H1 (cell line): ENCODE results near the gene GRID1. TPM values are rescaled to one million over a fixed set of nuclear protein-coding genes. Genes with fewer than 3 reads are reported as not detected.

Experiments used
- CTCF ChIA-PET: fragments of 300-600 bp; sonication (Branson Sonifier 250); formaldehyde crosslinking; loops from one replicate; lab custom pipeline; 2021; ENCODE audit not compliant: partially characterized antibody; lab: Charles Lee
- POLR2A ChIA-PET: fragments of 300-600 bp; sonication (Branson Sonifier 250); formaldehyde crosslinking; loops from one replicate; lab custom pipeline; 2021; ENCODE audit warnings: inconsistent platforms; ENCODE audit not compliant: partially characterized antibody; lab: Charles Lee
- DNase-seq, 2 experiments: peaks; one replicate each; pipeline versions ENCODE4 v3.0.0 to v3.0.0-alpha.2; 2010 to 2022; ENCODE audit warnings: low spot score in 2 of 2, low read depth in 1 of 2, mixed read lengths in 1 of 2
- FAIRE-seq: peaks from 2 replicates; lab custom pipeline; 2011; peaks lifted over from hg19 to GRCh38; lab: Jason Lieb, UNC
- H2AFZ ChIP-seq: 2 replicates; pipeline ENCODE4 v1.8.1; 2012; ENCODE audit warnings: low read length, inconsistent platforms
- H2AK5ac ChIP-seq: 2 replicates; pipeline ENCODE4 v1.6.1; 2013; ENCODE audit warnings: low read depth, low read length
- H2BK120ac ChIP-seq: replicated peaks from 2 replicates; pipeline ENCODE3; 2013; ENCODE audit warnings: low read depth, low read length, inconsistent platforms
- H2BK12ac ChIP-seq: 2 replicates; pipeline ENCODE4 v1.6.1; 2013; ENCODE audit warnings: low read depth, low read length
- H2BK15ac ChIP-seq: 2 replicates; pipeline ENCODE4 v1.6.1; 2013; ENCODE audit warnings: low read length
- H2BK20ac ChIP-seq: 2 replicates; pipeline ENCODE4 v1.6.1; 2013; ENCODE audit warnings: low read length
- H2BK5ac ChIP-seq: 2 replicates; pipeline ENCODE4 v1.6.1; 2013; ENCODE audit warnings: low read depth, low read length
- H3K14ac ChIP-seq: 2 replicates; pipeline ENCODE4 v1.6.1; 2013; ENCODE audit warnings: inconsistent platforms; ENCODE audit not compliant: insufficient read length
- H3K18ac ChIP-seq: 2 replicates; pipeline ENCODE4 v1.6.1; 2013; ENCODE audit warnings: low read length; ENCODE audit errors: extremely low read depth
- H3K23ac ChIP-seq: 2 replicates; pipeline ENCODE4 v1.6.1; 2013; ENCODE audit warnings: inconsistent platforms; ENCODE audit not compliant: insufficient read length
- H3K23me2 ChIP-seq: 2 replicates; pipeline ENCODE4 v1.6.1; 2013; ENCODE audit warnings: low read depth, low read length
- H3K27ac ChIP-seq: 2 replicates; pipeline ENCODE4 v1.6.1; 2011; ENCODE audit warnings: low read depth, low read length, inconsistent platforms
- H3K27me3 ChIP-seq, 4 experiments: replicated peaks in 1 of 4; 1 replicate in 1 of 4; 2 replicates in 3 of 4; pipeline versions ENCODE4 v1.6.1 to v1.8.1; 2011 to 2013; ENCODE audit warnings: low read length in 3 of 4, mild to moderate bottlenecking in 3 of 4, inconsistent platforms in 2 of 4, mixed read lengths in 2 of 4, moderate library complexity in 1 of 4; ENCODE audit not compliant: control insufficient read depth in 3 of 4, insufficient read depth in 3 of 4; ENCODE audit errors: extremely low read depth in 1 of 4
- H3K36me3 ChIP-seq, 4 experiments: 2 replicates each; pipeline versions ENCODE4 v1.6.1 to v1.8.1; 2011 to 2013; ENCODE audit warnings: mild to moderate bottlenecking in 4 of 4, low read length in 3 of 4, moderate library complexity in 2 of 4, control low read depth in 1 of 4, inconsistent platforms in 1 of 4; ENCODE audit not compliant: insufficient read depth in 4 of 4, control insufficient read depth in 2 of 4
- H3K4ac ChIP-seq: replicated peaks from 2 replicates; pipeline ENCODE3; 2013; ENCODE audit warnings: low read length, low read depth, mixed read lengths, inconsistent platforms; ENCODE audit not compliant: insufficient read length
- H3K4me1 ChIP-seq, 4 experiments: replicated peaks in 1 of 4; 1 replicate in 1 of 4; 2 replicates in 3 of 4; pipeline versions ENCODE4 v1.6.1 to v1.8.1; 2011 to 2013; ENCODE audit warnings: low read length in 3 of 4, inconsistent platforms in 2 of 4, mixed read lengths in 1 of 4; ENCODE audit not compliant: insufficient read depth in 4 of 4, control insufficient read depth in 3 of 4
- H3K4me2 ChIP-seq, 2 experiments: 2 replicates each; pipeline versions ENCODE4 v1.6.1 to v1.8.1; 2011 to 2013; ENCODE audit warnings: low read depth in 2 of 2, low read length in 2 of 2, control low read depth in 1 of 2, inconsistent platforms in 1 of 2, mild to moderate bottlenecking in 1 of 2; ENCODE audit not compliant: insufficient read depth in 1 of 2
- H3K4me3 ChIP-seq, 4 experiments: fragments of 200-600, 300-600 bp in 1 of 4; sonication (generic), shearing (Covaris generic), sonication (Bioruptor Twin) in 1 of 4; 2 replicates each; pipeline versions ENCODE4 v1.5.1 to v1.8.1; 2011 to 2016; ENCODE audit warnings: low read length in 4 of 4, low read depth in 3 of 4, control low read depth in 2 of 4, inconsistent platforms in 2 of 4, mild to moderate bottlenecking in 2 of 4, mixed read lengths in 1 of 4, moderate library complexity in 1 of 4; ENCODE audit not compliant: insufficient read depth in 2 of 4; ENCODE audit errors: extremely low read depth in 1 of 4
- H3K56ac ChIP-seq: replicated peaks from 2 replicates; pipeline ENCODE3; 2013; ENCODE audit warnings: low read depth, mild to moderate bottlenecking, mixed read lengths, low read length, inconsistent platforms; ENCODE audit not compliant: insufficient read length
- H3K79me1 ChIP-seq: 2 replicates; pipeline ENCODE4 v1.6.1; 2013; ENCODE audit warnings: low read depth, low read length, control low read depth
- H3K79me2 ChIP-seq, 2 experiments: 2 replicates each; pipeline versions ENCODE4 v1.6.1 to v1.8.1; 2012 to 2013; ENCODE audit warnings: low read length in 2 of 2, mild to moderate bottlenecking in 2 of 2, inconsistent platforms in 1 of 2; ENCODE audit not compliant: insufficient read depth in 2 of 2, control insufficient read depth in 1 of 2
- H3K9ac ChIP-seq, 4 experiments: replicated peaks in 1 of 4; 1 replicate in 1 of 4; 2 replicates in 3 of 4; pipeline versions ENCODE4 v1.6.1 to v1.8.1; 2011 to 2013; ENCODE audit warnings: low read depth in 3 of 4, low read length in 3 of 4, control low read depth in 2 of 4, mild to moderate bottlenecking in 2 of 4, moderate library complexity in 2 of 4, inconsistent platforms in 1 of 4; ENCODE audit errors: extremely low read depth in 1 of 4
- H3K9me3 ChIP-seq, 2 experiments: 2 replicates each; pipeline versions ENCODE4 v1.6.1 to v1.8.1; 2012 to 2013; ENCODE audit warnings: mild to moderate bottlenecking in 2 of 2, moderate library complexity in 2 of 2, control low read depth in 1 of 2, inconsistent platforms in 1 of 2, low read depth in 1 of 2, low read length in 1 of 2, mixed read lengths in 1 of 2; ENCODE audit not compliant: insufficient read depth in 2 of 2
- H4K20me1 ChIP-seq, 2 experiments: replicated peaks in 1 of 2; 2 replicates each; pipeline versions ENCODE3 to v1.8.1; 2011 to 2013; ENCODE audit warnings: inconsistent platforms in 2 of 2, low read length in 2 of 2, mild to moderate bottlenecking in 1 of 2; ENCODE audit not compliant: insufficient read depth in 2 of 2, control insufficient read depth in 1 of 2
- H4K5ac ChIP-seq: 2 replicates; pipeline ENCODE4 v1.6.1; 2013; ENCODE audit warnings: low read length, low read depth, mixed read lengths, inconsistent platforms; ENCODE audit not compliant: insufficient read length
- H4K8ac ChIP-seq: 2 replicates; pipeline ENCODE4 v1.8.0; 2013; ENCODE audit warnings: mild to moderate bottlenecking, moderate library complexity, low read length, inconsistent platforms; ENCODE audit not compliant: insufficient read depth; ENCODE audit errors: extremely low read depth
- H4K91ac ChIP-seq: replicated peaks from 2 replicates; pipeline ENCODE3; 2013; ENCODE audit warnings: low read length, mixed read lengths, inconsistent platforms; ENCODE audit not compliant: insufficient read length
- CEBPB ChIP-seq: IDR thresholded peaks from 2 replicates; pipeline ENCODE4 v1.6.1; 2012; ENCODE audit warnings: low read depth, low read length
- KDM1A ChIP-seq: fragments of 200-600, 300-600 bp; sonication (generic); IDR thresholded peaks from 2 replicates; pipeline ENCODE4 v1.7.1; 2016; ENCODE audit warnings: mild to moderate bottlenecking, low read length, borderline replicate concordance
- SIN3A ChIP-seq, 2 experiments: IDR thresholded peaks in 1 of 2; conservative IDR thresholded peaks in 1 of 2; 2 replicates each; pipeline ENCODE4 v1.6.1; 2011 to 2012; ENCODE audit warnings: low read length in 2 of 2, improper control_type of control experiment in 1 of 2, low read depth in 1 of 2, mild to moderate bottlenecking in 1 of 2
- WGBS, 2 experiments: shearing (Covaris generic) in 1 of 2; methylation state at CpG; one replicate each; pipeline versions ENCODE4 v1.1.6 to v1.1.7; 2013 to 2015; ENCODE audit warnings: low lambda C conversion rate in 2 of 2, mixed read lengths in 2 of 2, inconsistent platforms in 1 of 2, low coverage in 1 of 2, missing lambda C conversion rate in 1 of 2; ENCODE audit not compliant: insufficient replicate concordance in 2 of 2, insufficient coverage in 1 of 2, insufficient read length in 1 of 2; ENCODE audit errors: extremely low coverage in 1 of 2, missing lambda C conversion rate in 1 of 2; 5-methylcytosine and 5-hydroxymethylcytosine counted together
- polyA plus RNA-seq, 7 experiments: library from polyadenylated mRNA; depleted of rRNA in 3 of 7; stranded (reverse) in 5 of 7; unstranded in 2 of 7; fragments of >200 nt in 5 of 7; fragments of 200-250 nt in 2 of 7; gene quantifications; 1 replicate in 5 of 7; 2 replicates in 1 of 7; 4 replicates in 1 of 7; pipeline versions ENCODE4 v1.2.1 to v1.2.3, GENCODE V29; 2011 to 2013; ENCODE audit warnings: missing spikeins in 2 of 7, mixed read lengths in 2 of 7
- total RNA-seq: library from RNA; stranded (reverse); fragmentation: NEBNext Ultra II Directional; extraction: Animal tissue kit (Norgen Biotek cat#: 25700); gene quantifications from 2 replicates; pipeline ENCODE4 v1.2.1, GENCODE V29; 2021

The GRID1 gene
- total and polyA plus RNA-seq, 2 of the 8 experiments (the other 6 are each of a cell fraction or from before 2014, with no cell fraction given), result 0.22 to 0.30 TPM

GRCh38 chr10:85864173-85864549 lies 502.4 kb downstream of the GRID1 start:
- DNase-seq (no peak), FAIRE-seq (no peak)
- Histone ChIP-seq H2AFZ (no peak overlapping the region), H4K20me1 (peaks cover 0 to 1% of the 10 kb centered on the region in 2 experiments), H2BK5ac (no peak overlapping the region), H3K4me2 (no peak overlapping the region), H2BK15ac (no peak overlapping the region), H3K36me3 (no peaks in the 10 kb centered on the region), H3K14ac (no peak overlapping the region), H3K9me3 (no peaks in the 10 kb centered on the region), H4K91ac (no peak overlapping the region), H2BK12ac (no peak overlapping the region; the same call in 1 of the 2 replicates), H3K4ac (no peak overlapping the region), H3K79me2 (no peaks in the 10 kb centered on the region), H3K56ac (no peak overlapping the region), H4K8ac (no peak overlapping the region), H3K23ac (no peak overlapping the region), H3K4me3 (no peak overlapping the region), H3K79me1 (no peaks in the 10 kb centered on the region), H2BK120ac (no peak overlapping the region), H3K27ac (no peak overlapping the region), H3K9ac (no peak overlapping the region; a peak in 1 of 7 replicates), H3K27me3 (no peaks in the 10 kb centered on the region), H4K5ac (no peak overlapping the region), H3K4me1 (no peaks in the 10 kb centered on the region), H3K23me2 (peaks cover 2% of the 10 kb centered on the region; the same call in 1 of the 2 replicates), H3K18ac (no peak overlapping the region), H2BK20ac (no peak overlapping the region), H2AK5ac (no peak overlapping the region)
- TF ChIP-seq SIN3A (conservative IDR thresholded peaks at IDR 0.05 in 1 of 2, IDR thresholded peaks at IDR 0.05 in 1 of 2; ENCODE audit: low read depth in 1 of 2, low read length in 2 of 2) (no peak), CEBPB (peak; percentile 85), KDM1A (no peak)
- ChIA-PET POLR2A (interaction anchor here (0.6 kb wide), 1 partner anchor 1449 kb away, joined by 3 read pairs; no protein-coding TSS in a partner anchor), CTCF (interaction anchor here (0.8 to 2.3 kb wide), 5 partner anchors 8 to 512 kb away, joined by 3 to 9 read pairs (median 4); no protein-coding TSS in a partner anchor)
- WGBS, 2 experiments, result 91% methylated on average over 5 of the region's 5 CpGs; no CpG with 5 or more reads in 1 of the 2 experiments
